Naive thymus-derived CD4-positive, alpha-beta T cell (primary cell): ENCODE data around the gene ROCK2. TPM values are rescaled to one million over a fixed set of nuclear protein-coding genes. Genes with fewer than 3 reads are reported as not detected.
"Not testable (repeated sequence)": the region's sequence is repeated elsewhere in the genome, so short reads cannot be mapped to it uniquely, and the experiment has no call there.

Experiments
- ATAC-seq: fragments of 150-1000 bp; cut with Tn5 transposase; 2 replicates; pipeline ENCODE4 v1.10.0; 2021; ENCODE audit warnings: mild to moderate bottlenecking, moderate library complexity
- CTCF ChIA-PET: fragments of 350-600 bp; sonication (Branson Sonifier 250); formaldehyde crosslinking; loops from one replicate; lab custom pipeline; 2021; ENCODE audit warnings: antibody characterized with exemption; lab: Charles Lee
- POLR2A ChIA-PET: fragments of 350-600 bp; sonication (Branson Sonifier 250); formaldehyde crosslinking; loops from one replicate; lab custom pipeline; 2021; ENCODE audit warnings: antibody characterized with exemption, inconsistent platforms; lab: Charles Lee
- DNase-seq, 9 donors: peaks; one replicate each; pipeline versions ENCODE4 v3.0.0 to v3.0.0-alpha.2; 2020 to 2022; ENCODE audit warnings: mixed read lengths in 1 of 9
- H3K27ac ChIP-seq: one replicate; pipeline ENCODE4 v1.7.0; 2013; ENCODE audit warnings: mild to moderate bottlenecking, low read depth, low read length, moderate library complexity
- H3K27me3 ChIP-seq, 2 donors: one replicate each; pipeline ENCODE4 v1.7.0; 2013; ENCODE audit warnings: low read length in 2 of 2, mild to moderate bottlenecking in 2 of 2, moderate library complexity in 2 of 2; ENCODE audit not compliant: control insufficient read depth in 2 of 2, insufficient read depth in 2 of 2
- H3K36me3 ChIP-seq, 3 experiments: 1 replicate in 2 of 3; 2 replicates in 1 of 3; pipeline ENCODE4 v1.7.0; 2013; ENCODE audit warnings: low read length in 3 of 3, mild to moderate bottlenecking in 3 of 3, moderate library complexity in 1 of 3; ENCODE audit not compliant: insufficient read depth in 3 of 3, control insufficient read depth in 2 of 3
- H3K4me1 ChIP-seq, 2 donors: one replicate each; pipeline ENCODE4 v1.7.0; 2013; ENCODE audit warnings: low read length in 2 of 2, mild to moderate bottlenecking in 2 of 2, moderate library complexity in 1 of 2; ENCODE audit not compliant: control insufficient read depth in 2 of 2, insufficient read depth in 2 of 2
- H3K4me3 ChIP-seq: 2 replicates; pipeline ENCODE4 v1.7.0; 2013; ENCODE audit warnings: mild to moderate bottlenecking, low read length
- H3K9me3 ChIP-seq, 3 experiments: 1 replicate in 2 of 3; 2 replicates in 1 of 3; pipeline ENCODE4 v1.7.0; 2013; ENCODE audit warnings: low read length in 3 of 3; ENCODE audit not compliant: control insufficient read depth in 2 of 3
- H3K27ac Mint-ChIP-seq, 9 donors: one replicate each; pipeline ENCODE4 v1.8.0; 2020 to 2022; ENCODE audit warnings: mixed read lengths in 9 of 9, mild to moderate bottlenecking in 8 of 9, moderate library complexity in 5 of 9, inconsistent platforms in 2 of 9
- H3K27me3 Mint-ChIP-seq, 5 donors: one replicate each; pipeline ENCODE4 v1.8.0; 2021 to 2022; ENCODE audit warnings: mixed read lengths in 5 of 5, mild to moderate bottlenecking in 1 of 5
- H3K36me3 Mint-ChIP-seq, 5 donors: one replicate each; pipeline ENCODE4 v1.8.0; 2020 to 2022; ENCODE audit warnings: mixed read lengths in 5 of 5, mild to moderate bottlenecking in 3 of 5, inconsistent platforms in 1 of 5
- H3K4me1 Mint-ChIP-seq, 7 donors: one replicate each; pipeline ENCODE4 v1.8.0; 2020 to 2022; ENCODE audit warnings: mixed read lengths in 7 of 7, mild to moderate bottlenecking in 3 of 7, inconsistent platforms in 1 of 7
- H3K4me3 Mint-ChIP-seq, 10 donors: one replicate each; pipeline ENCODE4 v1.8.0; 2020 to 2022; ENCODE audit warnings: mild to moderate bottlenecking in 10 of 10, mixed read lengths in 10 of 10, moderate library complexity in 6 of 10, inconsistent platforms in 2 of 10
- H3K9me3 Mint-ChIP-seq, 11 donors: one replicate each; pipeline ENCODE4 v1.8.0; 2020 to 2022; ENCODE audit warnings: mixed read lengths in 11 of 11, mild to moderate bottlenecking in 4 of 11, inconsistent platforms in 1 of 11, moderate library complexity in 1 of 11
- intact Hi-C, 2 donors: fragments of 100-400 bp; cut with micrococcal nuclease; formaldehyde crosslinking; loops; one replicate each; pipeline ENCODE4 v1.15.1; 2023
- polyA plus RNA-seq, 2 donors: library from polyadenylated mRNA; unstranded; fragments of 300-500 nt; fragmentation: Illumina TruSeq; gene quantifications; one replicate each; pipeline ENCODE4 v1.2.3, GENCODE V29; 2021
- total RNA-seq, 6 experiments: library from RNA in 5 of 6; stranded (reverse) in 5 of 6; gene quantifications; 1 replicate in 5 of 6; 2 replicates in 1 of 6; pipeline ENCODE4 v1.2.3 and lab custom pipeline; 2021 to 2026

Gene ROCK2
- total and polyA plus RNA-seq, 7 experiments from 2014 or later: 12.0 to 23.9 (median 18.7) TPM

- no peak for ATAC-seq
- H3K9me3 ChIP-seq: no peaks in the 10 kb centered on the region
- intact Hi-C loops: no loop called here
- no peak overlapping the region for H3K4me3 Mint-ChIP-seq
- peaks cover 3 to 5% of the 10 kb centered on the region in 2 donors for H3K4me1 ChIP-seq
- H3K4me3 ChIP-seq: no peak overlapping the region
- no peaks in the 10 kb centered on the region for H3K27me3 Mint-ChIP-seq
- no peaks in the 10 kb centered on the region for H3K27me3 ChIP-seq
- no peak for DNase-seq
- peaks cover 14 to 60% (median 48%) of the 10 kb centered on the region in 7 donors for H3K4me1 Mint-ChIP-seq
- H3K36me3 ChIP-seq: no peaks in the 10 kb centered on the region
- ChIA-PET POLR2A (no interaction called here), CTCF (no interaction called here)
- no peak overlapping the region for H3K27ac ChIP-seq
- H3K36me3 Mint-ChIP-seq: peaks cover 0 to 22% (median 9%) of the 10 kb centered on the region in 5 donors
- peaks cover 0 to 23% (median 2%) of the 10 kb centered on the region in 11 donors for H3K9me3 Mint-ChIP-seq
- H3K27ac Mint-ChIP-seq: no peak overlapping the region
Observed at GRCh38 chr2:11336189-11336588, 8.2 kb downstream of the ROCK2 start.

GRCh38 chr2:11333427-11334183, 10.8 kb downstream of the ROCK2 start:
- Histone ChIP-seq H3K27me3 (no peaks in the 10 kb centered on the region), H3K9me3 (no peaks in the 10 kb centered on the region), H3K27ac (no peak overlapping the region), H3K4me3 (no peak overlapping the region), H3K4me1 (no peaks in the 10 kb centered on the region), H3K36me3 (no peaks in the 10 kb centered on the region)
- Mint-ChIP-seq H3K4me1 (peaks cover 2 to 46% (median 29%) of the 10 kb centered on the region in 7 donors), H3K4me3 (no peak overlapping the region), H3K27ac (no peak overlapping the region), H3K36me3 (peaks cover under 1 to 23% (median 9%) of the 10 kb centered on the region in 5 donors), H3K27me3 (no peaks in the 10 kb centered on the region), H3K9me3 (peaks cover 0 to 24% (median 2%) of the 10 kb centered on the region in 11 donors)
- DNase-seq (no peak), ATAC-seq (no peak)
- POLR2A ChIA-PET: no interaction called here
- CTCF ChIA-PET: no interaction called here
- intact Hi-C loops: no loop called here

GRCh38 chr2:11332596-11332995, 11.8 kb downstream of the ROCK2 start:
- Mint-ChIP-seq H3K9me3 (peaks cover 0 to 24% (median 2%) of the 10 kb centered on the region in 11 donors), H3K4me1 (peaks cover 2 to 52% (median 35%) of the 10 kb centered on the region in 7 donors), H3K27ac (no peak overlapping the region), H3K36me3 (peaks cover 2 to 26% (median 9%) of the 10 kb centered on the region in 5 donors), H3K4me3 (no peak overlapping the region), H3K27me3 (no peaks in the 10 kb centered on the region)
- CTCF ChIA-PET: no interaction called here
- Histone ChIP-seq H3K4me3 (no peak overlapping the region), H3K4me1 (no peaks in the 10 kb centered on the region), H3K36me3 (no peaks in the 10 kb centered on the region), H3K9me3 (no peaks in the 10 kb centered on the region), H3K27me3 (no peaks in the 10 kb centered on the region), H3K27ac (no peak overlapping the region)
- intact Hi-C loops: no loop called here
- ATAC-seq: no peak
- POLR2A ChIA-PET: no interaction called here
- DNase-seq: no peak

- Mint-ChIP-seq H3K9me3 (peaks cover 0 to 19% (median 0%) of the 10 kb centered on the region in 11 donors), H3K27me3 (no peaks in the 10 kb centered on the region), H3K27ac (peak overlapping the region in 1 of 9 donors; percentile 10), H3K36me3 (peaks cover 0 to 20% (median 5%) of the 10 kb centered on the region in 5 donors), H3K4me1 (peaks cover 2 to 41% (median 29%) of the 10 kb centered on the region in 7 donors), H3K4me3 (no peak overlapping the region)
- H3K36me3 ChIP-seq: no peaks in the 10 kb centered on the region
- POLR2A ChIA-PET: no interaction called here
- no peak overlapping the region for H3K27ac ChIP-seq
- CTCF ChIA-PET: no interaction called here
- no peaks in the 10 kb centered on the region for H3K4me1 ChIP-seq
- H3K27me3 ChIP-seq: no peaks in the 10 kb centered on the region
- no peaks in the 10 kb centered on the region for H3K9me3 ChIP-seq
- no peak for DNase-seq
- no peak overlapping the region for H3K4me3 ChIP-seq
- intact Hi-C loops: no loop called here
- no peak for ATAC-seq
Observed at GRCh38 chr2:11330457-11331142, 13.8 kb downstream of the ROCK2 start.

GRCh38 chr2:11329776-11330175, 14.7 kb downstream of the ROCK2 start:
- intact Hi-C loops: no loop called here
- POLR2A ChIA-PET: no interaction called here
- Histone ChIP-seq H3K9me3 (no peaks in the 10 kb centered on the region), H3K27ac (no peak overlapping the region), H3K36me3 (no peaks in the 10 kb centered on the region), H3K4me1 (no peaks in the 10 kb centered on the region), H3K27me3 (no peaks in the 10 kb centered on the region), H3K4me3 (no peak overlapping the region)
- peaks cover 2 to 34% (median 29%) of the 10 kb centered on the region in 7 donors for H3K4me1 Mint-ChIP-seq
- H3K4me3 Mint-ChIP-seq: no peak overlapping the region
- ATAC-seq: no peak
- peaks cover 0 to 20% (median 5%) of the 10 kb centered on the region in 5 donors for H3K36me3 Mint-ChIP-seq
- no peaks in the 10 kb centered on the region for H3K27me3 Mint-ChIP-seq
- no peak for DNase-seq
- H3K9me3 Mint-ChIP-seq: peaks cover 0 to 19% (median 0%) of the 10 kb centered on the region in 11 donors
- no peak overlapping the region for H3K27ac Mint-ChIP-seq
- CTCF ChIA-PET: no interaction called here

GRCh38 chr2:11328522-11328921, 15.9 kb downstream of the ROCK2 start:
- H3K9me3 ChIP-seq, H3K27ac Mint-ChIP-seq, H3K27me3 ChIP-seq, DNase-seq, H3K4me3 Mint-ChIP-seq, H3K4me3 ChIP-seq, ATAC-seq, H3K36me3 ChIP-seq, intact Hi-C loops, H3K4me1 ChIP-seq, POLR2A ChIA-PET, H3K27me3 Mint-ChIP-seq, H3K27ac ChIP-seq, CTCF ChIA-PET: not testable (repeated sequence)
- Mint-ChIP-seq H3K9me3 (peaks cover 0 to 15% (median 0%) of the 10 kb centered on the region in 11 donors), H3K36me3 (peaks cover 0 to 14% (median 5%) of the 10 kb centered on the region in 5 donors), H3K4me1 (peaks cover 0 to 39% (median 29%) of the 10 kb centered on the region in 7 donors)
